GM19395 (cell line): Measurements from ENCODE around the gene DVL2.
"Not testable (repeated sequence)": the region's sequence is repeated elsewhere in the genome, so short reads cannot be mapped to it uniquely, and the experiment has no call there.

Experiments
- ATAC-seq: cut with Tn5 transposase; IDR thresholded peaks from one replicate; pipeline ENCODE4 v1.9.1; 2021; ENCODE audit warnings: mild to moderate bottlenecking, moderate library complexity; ENCODE audit not compliant: unreplicated experiment

The DVL2 gene

DNA sequence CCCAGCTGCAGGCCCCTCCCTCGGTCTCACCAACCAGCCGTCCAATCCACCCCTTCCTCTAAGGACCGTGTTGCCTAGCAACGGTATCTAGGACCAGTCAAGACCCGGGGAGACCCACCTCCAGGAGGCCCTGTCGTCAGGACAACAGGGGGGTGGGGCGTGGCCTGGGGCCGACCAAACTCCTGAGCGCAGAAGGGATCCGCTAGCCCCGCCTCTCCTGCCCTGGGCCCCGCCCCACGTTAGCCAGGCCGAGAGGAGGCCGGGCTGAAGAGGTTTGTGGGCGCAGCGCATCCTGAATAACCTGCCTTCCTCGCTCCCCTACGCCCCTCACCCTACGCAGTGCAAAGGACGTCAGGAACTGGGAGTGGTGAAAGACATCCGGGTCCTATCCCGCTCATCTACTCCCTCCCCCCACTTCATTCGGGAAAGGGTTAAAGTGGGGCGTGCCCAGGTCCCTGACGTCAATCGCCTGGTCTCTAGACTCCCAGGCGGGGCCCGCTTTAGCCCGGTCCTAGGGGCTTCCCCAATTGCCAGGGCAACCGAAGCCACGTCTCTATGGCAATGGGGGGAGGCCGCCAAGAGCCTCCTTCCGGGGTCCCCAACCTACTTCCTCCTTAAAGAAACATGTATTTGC lies 29.4 kb downstream of the DVL2 start:
- ATAC-seq, result peak; percentile 86

DNA sequence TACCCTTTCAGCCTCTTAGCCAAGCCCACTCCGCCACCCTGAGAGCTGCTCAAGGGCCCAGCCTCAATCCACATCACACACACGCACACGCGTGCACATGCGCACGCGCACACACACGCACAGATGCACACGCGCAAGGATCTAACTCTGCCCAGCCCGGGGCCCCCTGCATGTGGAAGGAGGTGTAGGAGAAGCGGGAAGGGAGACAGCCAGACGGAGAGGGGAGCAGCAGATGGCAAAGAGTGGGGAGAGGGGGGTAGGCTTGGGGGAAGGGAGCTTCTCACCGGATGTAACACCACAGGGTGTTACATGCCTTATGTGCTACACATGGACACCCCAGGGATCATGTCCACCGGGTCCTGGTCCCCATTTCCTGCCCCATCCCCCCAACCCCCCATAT lies 30.0 kb downstream of the DVL2 start:
- no peak for ATAC-seq

DNA sequence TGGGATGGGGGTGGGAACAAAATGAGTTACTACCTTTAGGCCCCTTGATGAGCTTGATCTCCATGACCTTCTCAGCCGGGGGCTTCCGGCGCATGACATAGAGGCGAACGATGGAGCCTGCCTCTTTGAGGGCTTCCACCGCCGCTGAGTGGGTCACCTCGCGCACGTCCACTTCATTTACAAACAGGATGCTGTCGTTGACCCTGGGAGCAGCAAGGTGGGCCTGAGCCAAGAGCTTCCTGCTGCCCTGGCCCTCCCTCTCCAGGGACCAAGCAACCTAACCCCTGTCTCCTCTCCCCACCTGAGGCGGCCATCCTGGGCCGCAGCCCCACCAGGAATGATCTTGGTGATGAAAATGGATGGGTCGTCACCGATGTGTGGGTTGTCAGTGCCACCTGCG lies 30.9 kb downstream of the DVL2 start:
- ATAC-seq, result no peak

DNA sequence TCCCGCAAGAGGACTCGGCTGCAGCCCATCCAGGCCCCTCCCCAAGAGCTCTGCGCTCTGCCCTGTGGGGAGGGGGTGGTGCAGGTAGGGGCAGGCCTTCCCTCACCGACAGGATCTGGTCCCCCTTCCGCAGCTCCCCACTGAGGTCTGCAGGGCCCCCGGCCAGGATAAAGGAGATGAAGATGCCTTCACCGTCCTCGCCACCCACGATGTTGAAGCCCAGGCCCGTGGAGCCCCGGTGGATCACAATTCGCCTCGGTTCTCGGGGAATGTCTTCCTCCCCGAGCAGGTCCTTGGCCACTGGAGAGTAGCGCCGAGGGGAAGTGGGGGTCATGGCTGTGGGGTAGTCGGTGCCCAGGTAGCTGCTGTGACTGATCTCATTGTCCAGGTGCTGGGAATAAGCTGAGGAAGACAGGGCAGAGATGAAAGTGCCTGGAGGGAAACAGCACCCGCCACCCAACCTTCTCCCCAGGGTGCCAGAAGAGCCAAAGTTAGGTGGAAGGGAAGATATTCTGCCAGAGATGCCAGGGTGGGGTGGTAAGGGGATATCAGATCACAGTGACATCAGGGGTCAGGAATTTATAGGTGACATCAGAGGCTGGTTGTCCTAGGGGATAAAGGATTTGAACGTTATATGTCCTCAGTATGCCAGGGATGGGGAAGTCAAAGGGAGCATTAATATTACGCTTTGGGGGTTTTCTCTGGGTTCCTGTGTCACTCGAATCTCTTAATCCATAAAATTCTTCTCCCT lies 37.5 kb downstream of the DVL2 start:
- ATAC-seq, result no peak

DNA sequence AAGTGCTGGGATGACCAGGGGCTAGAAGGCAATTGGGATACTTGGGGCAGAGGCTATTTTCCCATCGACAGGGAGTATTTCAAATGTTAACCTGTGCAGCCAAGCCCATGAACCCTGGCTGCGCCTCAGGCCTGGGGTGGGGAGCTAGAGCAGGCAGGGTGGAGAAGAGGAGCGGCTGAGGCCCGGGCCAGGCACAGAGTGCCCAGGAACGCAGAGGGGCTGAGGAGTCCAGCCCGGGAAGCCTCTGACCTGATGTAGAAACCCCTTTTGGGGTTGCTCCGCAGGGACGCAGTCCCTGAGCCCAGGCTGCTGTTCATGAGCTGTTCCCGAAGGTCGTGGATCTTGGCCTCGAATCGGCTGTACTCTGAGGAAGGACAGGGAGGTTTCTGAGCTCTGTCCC lies 38.3 kb downstream of the DVL2 start:
- no peak for ATAC-seq

DNA sequence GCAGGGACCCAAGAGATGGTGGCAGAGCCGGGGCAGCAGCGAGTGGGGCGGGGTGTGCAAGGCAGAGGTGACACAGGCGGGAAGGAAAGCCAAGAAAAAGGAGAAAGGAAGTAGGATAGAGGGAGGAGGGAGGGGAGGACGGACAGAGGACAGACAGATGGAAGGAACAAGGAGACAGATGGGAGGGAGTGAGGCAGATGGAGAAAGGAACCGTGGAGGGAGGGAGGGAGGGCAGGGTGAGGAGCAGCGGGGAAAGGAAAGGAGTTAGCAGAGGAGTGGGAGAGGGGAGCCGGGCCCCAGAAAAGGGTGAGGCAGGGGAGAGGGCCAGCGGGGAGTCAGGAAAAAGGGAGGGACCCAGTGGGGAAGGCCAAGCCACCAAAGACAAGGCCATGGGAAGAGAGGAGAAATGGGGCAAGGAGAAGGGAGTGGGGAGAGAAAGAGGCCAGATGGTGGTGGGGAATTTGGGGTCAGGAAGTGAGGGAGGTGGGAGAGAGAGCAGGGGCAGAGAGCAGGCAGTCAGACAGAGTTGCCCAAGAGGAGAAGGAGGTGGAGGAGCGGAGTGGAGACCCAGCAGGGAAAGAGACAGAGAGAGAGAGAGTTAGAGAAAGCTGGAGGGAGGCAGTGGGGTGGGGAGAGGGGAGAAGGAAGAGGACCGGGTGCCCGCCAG lies 41.9 kb downstream of the DVL2 start:
- no peak for ATAC-seq

DNA sequence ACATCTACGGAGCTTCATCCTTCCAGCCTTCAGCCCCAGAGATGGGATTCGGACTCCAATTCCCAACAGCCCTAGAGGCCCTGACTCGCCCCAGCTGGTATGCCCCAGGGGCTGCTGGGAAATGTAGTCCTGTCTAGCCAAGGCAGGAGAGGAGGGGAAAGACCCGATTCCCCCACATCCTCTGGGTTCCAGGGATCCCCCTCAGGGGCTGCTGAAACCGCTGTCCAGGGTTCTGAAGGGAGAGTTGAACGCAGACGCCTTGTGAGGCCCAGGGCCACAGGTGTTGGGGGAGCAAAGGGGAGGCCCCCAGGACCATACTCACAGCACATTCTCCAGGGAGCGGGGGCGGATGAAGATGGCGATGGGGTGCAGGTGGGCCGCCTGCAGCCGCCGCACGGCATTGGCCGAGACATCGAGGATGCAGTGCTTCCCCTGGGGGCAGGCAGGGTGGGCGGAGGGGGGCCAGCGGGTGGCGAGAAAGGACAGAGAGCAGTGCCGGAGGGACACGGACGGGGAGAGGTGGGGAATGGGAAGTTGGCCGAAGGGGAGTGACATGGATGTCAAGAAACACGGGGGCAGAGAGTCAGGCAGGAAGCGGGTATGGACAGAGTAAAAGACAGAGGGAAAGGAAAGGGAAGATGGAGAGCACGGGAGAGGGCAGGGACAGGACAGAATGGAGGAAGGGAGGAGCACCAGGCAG lies 42.6 kb downstream of the DVL2 start:
- ATAC-seq, result no peak

DNA sequence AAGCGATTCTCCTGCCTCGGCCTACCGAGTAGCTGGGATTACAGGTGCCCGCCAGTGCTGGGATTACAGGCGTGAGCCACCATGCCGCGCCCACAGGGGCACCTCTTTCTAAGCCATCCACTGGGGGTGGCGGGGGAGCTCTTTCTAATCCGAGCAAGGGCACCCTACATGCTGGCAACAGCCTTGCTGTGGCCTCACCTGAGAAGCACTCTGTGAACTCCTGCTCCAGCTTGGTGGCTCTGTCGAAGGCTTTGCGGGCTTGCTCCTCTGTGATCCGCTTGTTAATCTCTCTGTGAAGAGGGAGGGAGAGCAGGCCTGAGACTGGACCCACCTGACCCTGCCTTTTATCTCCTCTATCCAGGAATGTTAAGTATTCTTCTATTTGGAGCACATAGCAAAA lies 43.2 kb downstream of the DVL2 start:
- no peak for ATAC-seq

DNA sequence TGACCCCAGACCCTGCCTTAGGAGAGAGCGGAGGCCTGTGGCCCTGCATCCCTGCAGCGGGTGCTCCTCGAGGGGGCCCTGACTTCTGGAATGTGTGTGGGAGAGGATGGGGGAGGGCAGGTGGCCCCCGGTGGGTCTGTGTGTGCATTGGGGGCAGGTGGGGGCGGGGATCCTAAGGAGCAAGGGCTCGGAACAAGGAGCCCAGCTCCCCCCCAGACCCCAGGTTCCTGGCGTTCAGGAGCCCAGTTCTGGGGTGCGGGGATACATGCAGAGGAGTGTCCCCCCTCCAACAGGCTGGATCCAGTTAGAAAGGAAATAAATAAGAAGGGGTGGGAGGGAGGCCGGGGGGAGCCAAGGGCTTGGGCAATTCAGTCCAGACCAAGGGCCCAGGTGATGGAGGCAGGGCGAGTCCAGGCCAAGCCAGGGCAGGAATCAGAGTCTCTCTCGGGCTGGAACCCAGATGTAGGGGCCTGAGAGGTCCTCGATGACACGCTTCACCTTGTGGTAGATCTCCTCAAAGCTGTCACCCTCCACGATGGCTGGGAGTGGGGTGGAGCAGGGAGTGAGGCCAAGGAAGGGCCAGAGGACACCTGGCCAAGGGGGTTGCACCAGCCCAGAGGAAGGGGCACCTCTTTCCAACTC lies 43.9 kb downstream of the DVL2 start:
- ATAC-seq, result no peak

DNA sequence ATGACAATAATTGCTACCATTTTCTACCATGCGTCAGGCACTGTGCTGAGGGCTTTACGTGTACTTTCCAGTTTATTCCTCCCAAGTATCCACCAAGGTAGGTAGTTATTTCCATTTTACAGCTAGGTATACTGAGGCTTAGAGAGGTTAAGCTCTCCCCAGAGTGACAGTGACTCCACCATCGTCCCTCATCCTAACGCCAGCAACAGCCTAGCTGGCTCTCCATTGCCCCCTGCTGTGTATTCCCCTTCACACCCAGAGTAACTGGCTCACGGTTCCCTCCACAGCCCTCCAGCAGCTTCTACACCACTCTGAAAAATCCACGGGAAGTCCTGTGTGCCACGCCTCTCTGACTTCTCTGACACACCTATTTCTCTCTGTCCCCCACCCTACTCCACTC lies 48.1 kb downstream of the DVL2 start:
- ATAC-seq, result no peak

DNA sequence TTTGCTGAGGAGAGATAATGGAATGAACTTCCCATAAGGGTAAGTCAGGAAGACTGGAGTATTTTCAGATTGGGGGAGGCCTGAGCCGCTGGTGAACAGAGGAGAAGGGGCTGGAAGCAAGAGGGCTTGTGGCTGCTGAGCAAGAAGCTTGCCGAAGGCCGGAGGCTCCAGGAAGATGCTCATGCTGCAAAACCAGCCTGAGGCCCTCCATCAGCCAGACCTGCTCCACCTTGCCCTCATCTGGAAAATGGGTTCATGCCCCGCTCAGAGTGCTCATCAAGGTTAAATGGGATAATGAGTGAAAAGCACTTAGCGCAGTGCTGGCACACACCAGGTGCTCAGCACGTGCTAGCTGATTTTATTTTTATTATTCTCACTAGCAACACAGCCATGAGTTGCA lies 49.7 kb downstream of the DVL2 start:
- no peak for ATAC-seq

DNA sequence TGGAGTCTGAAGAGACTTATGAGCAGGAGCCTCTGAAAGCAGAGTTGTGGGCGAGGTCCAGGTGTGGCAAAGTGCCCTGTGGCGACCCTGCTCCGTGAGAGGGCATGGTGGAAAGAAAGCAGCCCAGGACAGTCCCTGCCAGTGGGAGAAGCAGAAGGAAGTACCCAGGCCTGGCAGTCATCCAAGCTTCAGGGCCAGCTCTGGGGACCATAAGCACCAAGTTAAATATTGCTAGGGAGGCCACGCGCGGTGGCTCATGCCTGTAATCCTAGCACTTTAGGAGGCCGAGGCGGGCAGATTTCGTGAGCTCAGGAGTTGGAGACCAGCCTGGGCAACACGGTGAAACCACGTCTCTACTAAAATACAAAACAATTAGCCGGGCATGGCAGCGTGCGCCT lies 50.2 kb downstream of the DVL2 start:
- no peak for ATAC-seq

DNA sequence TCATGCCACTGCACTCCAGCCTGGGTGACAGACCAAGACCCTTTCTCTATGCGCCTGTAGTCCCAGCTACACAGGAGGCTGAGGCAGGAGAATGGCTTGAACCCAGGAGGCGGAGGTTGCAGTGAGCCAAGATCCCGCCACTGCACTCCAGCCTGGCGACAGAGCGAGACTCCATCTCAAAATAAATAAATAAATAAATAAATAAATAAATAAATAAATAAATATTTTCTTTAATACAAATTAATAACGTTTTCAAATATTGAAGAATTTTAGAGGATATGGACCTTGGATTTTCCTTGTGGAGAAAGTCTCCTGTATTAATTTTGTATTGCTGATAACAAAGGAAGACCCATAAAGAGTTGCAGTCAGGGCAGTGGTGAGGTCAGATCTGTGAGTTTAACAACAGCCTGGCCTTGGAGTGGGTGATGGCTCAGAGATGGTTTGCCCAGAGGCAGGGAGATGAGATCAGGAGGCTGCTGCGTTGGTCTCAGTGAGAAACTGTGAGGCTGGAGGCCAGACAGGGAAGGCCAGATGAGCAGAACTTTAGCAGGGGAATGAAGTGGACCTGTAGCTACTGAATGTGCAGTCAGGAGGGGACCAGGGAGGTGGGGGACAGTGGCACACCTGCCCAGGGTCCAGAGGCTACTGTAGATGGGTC lies 50.8 kb downstream of the DVL2 start:
- ATAC-seq, result no peak

DNA sequence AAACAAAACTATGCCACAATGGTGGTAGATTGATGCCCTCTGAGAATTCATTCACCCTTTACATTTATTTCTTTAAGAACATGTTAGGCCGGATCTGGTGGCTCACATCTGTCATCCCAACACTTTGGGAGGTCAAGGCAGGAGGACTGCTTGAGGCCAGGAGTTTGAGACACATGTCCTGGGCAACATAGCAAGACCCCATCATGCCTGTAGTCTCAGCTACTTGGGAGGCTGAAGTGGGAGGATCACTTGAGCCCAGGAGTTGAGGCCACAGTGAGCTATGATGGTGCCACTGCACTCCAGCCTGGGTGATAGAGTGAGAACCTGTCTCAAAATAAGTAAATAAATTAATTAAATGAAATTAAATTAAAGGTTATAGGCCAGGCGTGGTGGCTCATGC lies 52.2 kb downstream of the DVL2 start:
- ATAC-seq, result not testable (repeated sequence)

DNA sequence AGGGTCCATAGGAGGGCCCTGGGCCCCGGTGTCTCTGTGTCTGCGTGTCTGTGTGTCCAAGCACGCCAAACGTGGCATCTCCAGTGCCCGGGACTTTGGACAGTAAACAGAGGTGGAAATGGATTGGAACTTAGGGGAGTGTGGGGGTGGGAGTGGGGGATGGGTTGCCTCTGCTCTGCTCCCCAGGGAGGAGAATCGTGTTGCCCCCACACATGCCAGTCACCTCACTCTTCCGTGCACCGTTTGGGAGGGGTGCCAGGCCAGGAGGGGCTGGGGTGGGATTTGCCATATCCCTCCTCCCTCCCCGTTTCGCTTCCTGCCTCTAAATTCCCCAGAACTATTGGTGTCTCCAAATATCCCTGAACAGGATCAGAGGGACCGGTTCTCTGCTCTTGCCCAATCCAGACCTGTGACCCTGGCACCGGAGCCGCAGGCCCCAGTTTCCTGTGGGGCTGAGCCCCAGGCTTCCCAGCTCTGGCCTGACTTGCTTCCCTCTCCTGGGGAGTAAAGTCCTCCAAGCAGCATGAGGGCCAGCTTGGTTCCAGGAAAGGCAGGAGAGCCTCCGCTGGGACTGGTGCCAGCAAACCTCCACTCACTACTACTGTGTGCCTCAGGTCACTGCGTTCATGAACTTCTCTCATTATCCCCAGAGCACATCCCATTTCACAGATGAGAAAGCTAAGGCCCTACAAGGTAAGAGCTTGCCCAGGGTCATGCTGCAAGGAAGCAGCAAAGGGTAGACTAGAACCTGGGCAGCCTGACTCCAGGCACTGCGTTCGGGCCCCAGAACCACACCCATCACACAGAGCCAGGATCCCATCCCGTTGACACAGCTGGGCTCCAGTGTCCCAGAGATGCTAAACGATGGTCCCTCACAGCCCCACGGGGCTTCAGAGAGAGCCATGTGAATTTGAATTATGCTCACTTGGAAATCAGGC lies 54.7 kb downstream of the DVL2 start, which contains the start of gene ASGR1:
Gene ASGR1 (minus strand): TSS at position 54 of the 938 bp plus-strand sequence. CDS start 807 bp downstream, outside the sequence.
- ATAC-seq, result no peak

DNA sequence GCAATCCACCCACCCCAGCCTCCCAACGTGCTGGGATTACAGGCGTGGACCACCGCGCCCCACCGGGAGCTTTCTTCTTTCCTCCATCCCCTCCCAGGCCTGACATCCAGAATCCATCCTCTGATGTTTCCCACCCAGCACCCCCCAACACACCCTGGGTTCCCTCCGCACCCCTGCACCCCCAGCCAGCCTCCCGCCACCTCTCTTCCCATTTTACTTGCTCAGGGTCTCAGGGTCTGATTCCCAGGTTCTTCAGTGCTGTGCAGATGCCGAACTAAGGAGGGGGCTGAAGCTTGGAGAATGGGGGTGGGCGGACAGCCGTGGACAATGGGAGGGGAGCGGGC lies 55.4 kb downstream of the DVL2 start:
- ATAC-seq, result no peak

DNA sequence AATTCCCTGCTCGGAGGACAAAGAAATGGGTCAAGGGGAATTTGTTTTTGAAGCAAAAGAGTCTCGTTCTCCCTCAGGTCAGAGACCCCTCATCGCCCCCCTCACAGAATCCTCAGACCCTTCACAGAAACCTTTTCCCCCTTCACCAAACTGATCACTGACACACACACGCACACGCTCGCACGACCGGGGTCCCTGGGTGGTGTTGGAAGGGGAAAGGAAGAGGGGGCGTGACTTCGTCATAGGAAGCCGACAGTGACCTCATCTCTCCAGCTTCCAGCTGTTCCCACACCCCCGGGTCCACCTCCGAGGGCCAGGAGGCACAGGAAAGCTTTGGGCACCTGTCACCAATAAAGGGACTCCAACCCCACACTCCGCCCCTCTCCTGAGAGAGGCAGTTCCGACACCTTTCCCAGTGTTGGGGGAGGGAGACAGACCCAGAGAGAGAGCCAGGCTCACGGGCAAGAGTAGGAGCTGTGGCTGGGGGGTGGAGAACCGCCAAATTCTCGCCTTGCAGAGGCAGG lies 56.3 kb downstream of the DVL2 start:
- ATAC-seq, result no peak

DNA sequence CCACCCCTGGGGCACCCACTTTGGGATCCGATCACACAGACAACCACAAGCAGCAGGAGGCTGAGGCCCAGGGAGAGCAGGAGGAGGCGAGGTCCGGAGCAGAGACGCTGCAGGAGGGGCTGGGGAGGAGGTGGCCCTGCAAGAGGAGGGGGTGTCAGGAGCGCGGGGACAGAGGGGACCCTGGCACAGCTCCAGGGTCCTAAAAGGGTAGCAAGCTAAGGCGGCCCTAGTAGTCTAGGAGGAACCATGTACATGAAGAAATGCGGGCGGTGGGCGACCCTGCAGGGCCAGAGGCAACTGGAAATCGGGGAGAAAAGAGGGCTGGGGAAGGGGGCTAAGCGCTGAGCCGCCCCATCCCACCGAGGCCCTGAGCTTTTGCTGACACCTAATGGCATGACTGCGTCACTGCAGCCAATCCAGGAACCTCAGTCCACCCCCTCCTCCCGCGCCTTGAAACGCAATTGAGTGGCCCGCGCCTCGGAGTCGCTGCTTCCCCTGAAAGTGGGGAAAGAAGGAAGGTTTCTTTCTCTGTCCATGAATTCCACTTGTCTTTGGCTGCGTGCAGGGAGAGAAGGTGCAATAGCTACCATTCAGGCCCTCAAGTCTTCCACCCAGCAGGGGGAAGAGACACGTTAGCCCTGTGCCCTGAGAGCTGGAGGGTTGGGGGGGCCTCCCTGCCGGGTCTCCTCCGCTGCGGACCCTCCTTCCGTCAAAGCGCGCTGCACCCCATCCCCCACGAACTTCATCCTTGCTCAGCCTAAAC lies 56.9 kb downstream of the DVL2 start:
- ATAC-seq, result no peak

DNA sequence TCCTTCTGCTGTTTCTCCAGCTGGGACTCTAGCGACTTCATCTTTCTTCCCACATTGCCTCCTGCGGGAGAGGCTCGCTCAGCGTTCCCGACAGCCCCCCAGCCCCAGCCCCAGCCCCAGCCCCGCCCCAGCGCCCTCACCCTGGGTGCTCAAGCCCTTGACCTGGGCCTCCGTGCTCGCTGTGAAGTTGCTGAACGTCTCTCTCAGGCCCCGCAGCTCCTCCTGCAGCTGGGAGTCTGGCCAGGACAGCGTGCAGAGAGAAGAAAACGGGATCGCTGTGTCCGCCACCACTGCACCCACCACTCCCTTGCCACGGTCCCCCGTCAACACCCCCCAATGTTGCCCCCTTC lies 57.5 kb downstream of the DVL2 start:
- ATAC-seq, result no peak
